Measurements from ENCODE around the gene BHMT2.

DNA sequence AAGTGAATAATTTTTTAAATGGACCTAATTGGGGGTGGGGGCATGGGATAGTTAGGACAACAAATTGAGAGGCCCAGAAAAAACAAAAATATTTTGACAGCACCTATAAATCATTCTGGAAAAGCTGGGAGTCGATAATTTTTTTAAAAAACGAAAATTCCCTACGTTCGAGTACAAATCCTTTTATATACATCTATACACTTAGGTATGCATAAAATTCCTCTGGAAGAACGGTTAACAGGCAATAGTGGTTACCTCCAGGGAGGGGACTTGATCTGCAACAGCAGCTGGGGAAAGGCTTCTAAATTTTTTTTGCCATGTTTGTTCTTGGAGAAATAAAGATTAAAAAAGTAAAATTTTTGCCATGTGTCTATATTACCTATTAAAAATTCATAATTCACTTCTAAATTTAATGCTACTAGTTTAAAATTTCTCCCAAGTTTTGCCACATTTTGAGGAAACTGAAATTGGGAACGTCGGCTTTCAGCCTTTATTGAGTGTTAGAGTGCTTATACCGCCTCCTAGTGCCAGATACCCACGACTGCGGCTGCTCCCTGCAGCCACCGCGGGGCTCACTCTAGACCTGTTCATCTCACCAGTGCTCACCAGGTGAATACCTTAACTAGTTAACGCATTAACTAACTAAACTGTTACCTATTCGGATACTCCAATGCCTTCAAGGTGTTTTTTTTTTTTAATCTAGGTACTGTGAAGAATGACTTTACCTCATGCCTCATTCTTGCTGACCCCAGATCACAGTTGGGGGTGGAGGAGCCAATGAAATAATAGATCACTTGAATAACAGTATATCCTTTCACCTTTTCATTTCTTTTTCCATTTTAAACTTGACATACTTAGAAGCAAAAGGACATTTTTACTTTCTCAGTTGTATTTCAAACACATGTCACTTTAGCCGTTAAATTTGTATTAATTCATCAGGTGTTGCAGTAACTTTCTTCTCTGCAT is 40.2 kb downstream of the BHMT2 start:
- TF ChIP-seq, protein P1, sequence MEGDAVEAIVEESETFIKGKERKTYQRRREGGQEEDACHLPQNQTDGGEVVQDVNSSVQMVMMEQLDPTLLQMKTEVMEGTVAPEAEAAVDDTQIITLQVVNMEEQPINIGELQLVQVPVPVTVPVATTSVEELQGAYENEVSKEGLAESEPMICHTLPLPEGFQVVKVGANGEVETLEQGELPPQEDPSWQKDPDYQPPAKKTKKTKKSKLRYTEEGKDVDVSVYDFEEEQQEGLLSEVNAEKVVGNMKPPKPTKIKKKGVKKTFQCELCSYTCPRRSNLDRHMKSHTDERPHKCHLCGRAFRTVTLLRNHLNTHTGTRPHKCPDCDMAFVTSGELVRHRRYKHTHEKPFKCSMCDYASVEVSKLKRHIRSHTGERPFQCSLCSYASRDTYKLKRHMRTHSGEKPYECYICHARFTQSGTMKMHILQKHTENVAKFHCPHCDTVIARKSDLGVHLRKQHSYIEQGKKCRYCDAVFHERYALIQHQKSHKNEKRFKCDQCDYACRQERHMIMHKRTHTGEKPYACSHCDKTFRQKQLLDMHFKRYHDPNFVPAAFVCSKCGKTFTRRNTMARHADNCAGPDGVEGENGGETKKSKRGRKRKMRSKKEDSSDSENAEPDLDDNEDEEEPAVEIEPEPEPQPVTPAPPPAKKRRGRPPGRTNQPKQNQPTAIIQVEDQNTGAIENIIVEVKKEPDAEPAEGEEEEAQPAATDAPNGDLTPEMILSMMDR (IDR thresholded peaks at IDR 0.05) = peak; percentile 71
- no peak for TF ChIP-seq EZH2 (IDR thresholded peaks at IDR 0.05)
